A673 (cell line): Measurements from ENCODE around the gene PPM1K.

Experiments
- CTCF ChIP-seq: fragments of 300-800, 200-600 bp; sonication (generic); conservative IDR thresholded peaks from 2 replicates; pipeline ENCODE4 v1.5.1; 2017; ENCODE audit warnings: low read depth, mild to moderate bottlenecking, antibody characterized with exemption, low read length, moderate library complexity, mixed read lengths
- EZH2 ChIP-seq: fragments of 200-600 bp; sonication (generic); IDR thresholded peaks from 2 replicates; pipeline ENCODE4 v1.6.1; 2017; ENCODE audit warnings: borderline replicate concordance, low read depth, mild to moderate bottlenecking, mixed read lengths, antibody characterized with exemption, low read length; ENCODE audit not compliant: poor library complexity, severe bottlenecking

DNA sequence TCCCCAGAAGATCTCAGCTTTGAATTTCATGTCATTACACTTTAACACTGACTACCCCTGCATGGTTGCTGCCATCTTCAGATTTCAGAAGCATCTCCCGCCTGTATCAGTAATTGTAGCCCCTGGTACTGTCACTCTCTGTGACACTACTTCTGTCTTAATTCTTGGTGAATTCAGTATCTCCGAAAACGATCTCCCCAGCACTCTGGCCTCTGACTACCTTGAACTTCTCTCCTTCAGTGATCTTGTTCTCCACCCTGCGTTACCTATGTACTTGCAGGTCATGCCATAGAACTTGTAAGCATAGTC lies 72.2 kb downstream of the PPM1K start:
- TF ChIP-seq CTCF (no peak; the same call in 1 of the 2 replicates), EZH2 (no peak)
